ENCODE data around the gene GGN. TPM values are rescaled to one million over a fixed set of nuclear protein-coding genes. Genes with fewer than 3 reads are reported as not detected.

The GGN gene
- total RNA-seq, 4 donors from 2014 or later, result 0.63 to 3.0 (median 1.8) TPM

DNA sequence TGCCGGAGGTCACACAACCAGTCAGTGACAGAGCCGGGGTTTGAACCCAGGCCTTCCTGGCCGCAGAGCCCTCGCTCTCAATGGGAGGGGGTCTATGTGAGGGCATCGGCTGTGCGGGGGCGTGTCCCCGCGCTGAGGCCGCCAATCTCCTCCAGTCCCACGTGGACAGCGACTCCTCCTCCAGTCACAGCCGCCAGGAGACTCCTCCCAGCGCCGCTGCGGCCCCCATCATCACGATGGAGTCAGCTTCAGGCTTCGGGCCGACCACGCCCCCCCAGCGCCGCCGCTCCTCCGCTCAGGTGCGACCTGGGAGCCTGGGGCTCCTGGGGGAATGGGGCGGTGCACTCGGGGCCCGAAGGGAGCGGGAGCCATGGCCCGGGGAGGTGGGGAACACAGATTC, 6.7 kb upstream of the GGN start:
- no peak for TF ChIP-seq POLR2A (IDR thresholded peaks at IDR 0.05)
- TF ChIP-seq, protein P1, sequence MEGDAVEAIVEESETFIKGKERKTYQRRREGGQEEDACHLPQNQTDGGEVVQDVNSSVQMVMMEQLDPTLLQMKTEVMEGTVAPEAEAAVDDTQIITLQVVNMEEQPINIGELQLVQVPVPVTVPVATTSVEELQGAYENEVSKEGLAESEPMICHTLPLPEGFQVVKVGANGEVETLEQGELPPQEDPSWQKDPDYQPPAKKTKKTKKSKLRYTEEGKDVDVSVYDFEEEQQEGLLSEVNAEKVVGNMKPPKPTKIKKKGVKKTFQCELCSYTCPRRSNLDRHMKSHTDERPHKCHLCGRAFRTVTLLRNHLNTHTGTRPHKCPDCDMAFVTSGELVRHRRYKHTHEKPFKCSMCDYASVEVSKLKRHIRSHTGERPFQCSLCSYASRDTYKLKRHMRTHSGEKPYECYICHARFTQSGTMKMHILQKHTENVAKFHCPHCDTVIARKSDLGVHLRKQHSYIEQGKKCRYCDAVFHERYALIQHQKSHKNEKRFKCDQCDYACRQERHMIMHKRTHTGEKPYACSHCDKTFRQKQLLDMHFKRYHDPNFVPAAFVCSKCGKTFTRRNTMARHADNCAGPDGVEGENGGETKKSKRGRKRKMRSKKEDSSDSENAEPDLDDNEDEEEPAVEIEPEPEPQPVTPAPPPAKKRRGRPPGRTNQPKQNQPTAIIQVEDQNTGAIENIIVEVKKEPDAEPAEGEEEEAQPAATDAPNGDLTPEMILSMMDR (IDR thresholded peaks at IDR 0.05), result no peak
- DNase-seq, result no peak
- peaks cover 0 to 5% of the 10 kb centered on the region in 2 donors for H3K4me1 ChIP-seq
- WGBS, 2 donors, result 2 to 21% methylated on average over 7 to 9 of the region's 30 CpGs
- H3K4me3 ChIP-seq (replicated peaks in 1 of 3), result no peak overlapping the region
- intact Hi-C loops (cut with DNase I), result no loop called here
- H3K36me3 ChIP-seq, result no peaks in the 10 kb centered on the region
- H3K27me3 ChIP-seq, result no peaks in the 10 kb centered on the region
- no peaks in the 10 kb centered on the region for H3K9me3 ChIP-seq
- no peak overlapping the region for H3K27ac ChIP-seq

DNA sequence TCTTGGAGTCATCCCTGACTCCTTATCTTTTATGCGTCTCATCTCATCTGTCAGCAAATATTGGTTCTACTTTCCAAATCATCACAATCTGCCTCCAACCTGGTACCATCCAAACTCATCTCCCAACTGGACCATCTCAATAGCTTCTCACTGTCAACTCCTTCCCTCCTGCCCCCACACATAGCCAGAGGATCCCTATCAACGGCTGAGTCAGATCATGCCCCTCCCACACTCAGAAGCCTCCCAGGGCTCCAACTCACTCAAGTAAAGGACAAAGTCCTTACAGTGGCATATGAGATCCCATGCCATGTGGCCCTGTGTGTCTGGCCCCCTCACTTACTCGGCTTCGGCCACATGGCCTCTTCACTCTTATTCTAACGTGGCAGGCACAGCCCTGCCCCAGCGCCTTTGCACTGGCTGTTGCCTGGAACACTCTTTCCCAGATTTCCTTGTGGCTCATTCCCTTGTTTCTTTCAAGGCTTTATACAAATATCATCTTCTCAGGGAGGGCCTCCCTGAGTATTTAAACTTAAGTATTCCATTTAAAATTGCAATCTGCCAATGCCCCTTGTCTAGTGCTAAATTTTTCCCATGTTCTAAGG, 5.0 kb upstream of the GGN start:
- intact Hi-C loops (cut with DNase I), result no loop called here
- Histone ChIP-seq H3K27me3 (no peaks in the 10 kb centered on the region), H3K36me3 (no peaks in the 10 kb centered on the region), H3K4me1 (peaks cover 12 to 17% of the 10 kb centered on the region in 2 donors), H3K27ac (no peak overlapping the region), H3K9me3 (no peaks in the 10 kb centered on the region), H3K4me3 (replicated peaks in 1 of 3) (no peak overlapping the region)
- no peak for DNase-seq
- 86 to 89% methylated on average over 6 of the region's 6 CpGs for WGBS, 2 donors
- TF ChIP-seq, protein P1 (IDR thresholded peaks at IDR 0.05), result no peak
- TF ChIP-seq POLR2A (IDR thresholded peaks at IDR 0.05), result no peak

DNA sequence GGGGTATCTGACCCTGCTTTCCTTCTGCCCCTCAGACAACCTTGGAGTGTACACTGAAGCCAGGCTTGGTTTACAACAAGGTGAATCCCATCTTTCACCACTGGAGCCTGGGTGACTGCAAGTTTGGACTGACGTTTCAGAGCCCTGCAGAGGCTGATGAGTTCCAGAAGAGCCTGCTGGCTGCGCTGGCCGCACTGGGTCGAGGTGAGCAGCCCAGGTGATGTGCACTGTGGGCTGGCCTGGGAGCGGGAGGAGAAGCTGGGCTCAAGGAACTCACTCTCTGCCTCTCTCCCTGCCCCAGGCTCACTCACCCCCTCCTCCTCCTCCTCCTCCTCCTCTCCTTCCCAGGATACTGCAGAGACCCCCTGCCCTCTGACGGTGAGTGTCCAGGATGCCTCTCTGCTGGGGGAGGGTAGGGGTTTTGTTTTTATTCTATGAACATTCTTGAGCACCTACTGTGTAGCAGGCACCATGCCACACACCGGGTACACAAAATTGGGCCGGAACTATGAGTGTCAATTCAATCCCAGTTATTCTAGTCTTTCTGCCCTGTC, 4.2 kb upstream of the GGN start:
- intact Hi-C loops (cut with DNase I), result no loop called here
- TF ChIP-seq, protein P1 (IDR thresholded peaks at IDR 0.05), result no peak
- TF ChIP-seq POLR2A (IDR thresholded peaks at IDR 0.05), result no peak
- Histone ChIP-seq H3K4me1 (peaks cover 20 to 25% of the 10 kb centered on the region in 2 donors), H3K9me3 (no peaks in the 10 kb centered on the region), H3K36me3 (no peaks in the 10 kb centered on the region), H3K27ac (no peak overlapping the region), H3K4me3 (replicated peaks in 1 of 3) (no peak overlapping the region), H3K27me3 (no peaks in the 10 kb centered on the region)
- no peak for DNase-seq
- WGBS, 2 donors, result 70 to 71% methylated on average over 8 of the region's 8 CpGs

DNA sequence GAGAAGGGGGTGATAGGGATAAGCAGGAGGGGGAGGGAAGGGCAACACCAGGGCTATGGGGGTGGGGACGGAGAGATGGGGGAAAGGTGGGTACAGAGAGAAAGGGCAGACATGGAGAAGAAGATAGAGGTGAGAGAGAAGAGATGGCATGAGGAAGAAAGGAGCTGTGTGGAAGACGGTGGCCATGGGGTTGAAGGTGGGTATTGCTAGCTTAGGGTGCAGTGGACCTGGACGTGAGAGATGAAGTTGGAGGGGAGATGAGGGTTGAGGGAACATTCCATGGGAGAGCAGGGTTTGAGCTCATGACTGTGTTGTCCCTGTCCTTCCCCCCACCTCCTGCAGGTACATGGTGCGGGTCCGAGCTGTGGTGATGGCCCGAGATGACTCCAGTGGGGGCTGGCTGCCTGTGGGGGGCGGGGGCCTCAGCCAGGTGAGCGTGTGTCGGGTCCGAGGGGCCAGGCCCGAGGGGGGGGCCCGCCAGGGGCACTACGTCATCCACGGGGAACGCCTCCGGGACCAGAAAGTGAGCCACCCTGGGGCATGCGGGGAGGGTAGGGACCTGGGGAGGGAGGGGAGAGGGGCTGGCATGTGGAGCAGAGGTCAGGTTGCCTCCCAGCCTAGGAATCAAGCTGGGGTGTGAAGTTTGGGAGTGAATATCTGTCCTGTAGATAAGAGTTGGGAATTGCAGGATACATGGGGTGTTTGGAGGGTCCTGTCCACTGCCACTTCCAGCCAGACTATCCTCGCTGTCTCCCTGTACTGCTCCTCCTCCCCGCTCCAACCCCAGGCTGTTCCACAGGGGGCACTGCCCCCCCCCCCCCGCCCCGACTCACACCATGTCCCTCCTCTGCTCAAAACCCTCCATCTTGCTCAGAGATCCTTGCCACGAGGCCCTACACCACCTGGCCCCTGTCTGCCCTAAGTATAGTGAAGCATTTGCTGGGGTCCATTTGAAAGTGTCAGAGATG, 2.4 kb upstream of the GGN start:
- Histone ChIP-seq H3K27me3 (no peaks in the 10 kb centered on the region), H3K4me3 (replicated peaks in 1 of 3) (no peak overlapping the region), H3K27ac (no peak overlapping the region), H3K4me1 (peaks cover 26 to 30% of the 10 kb centered on the region in 2 donors), H3K9me3 (no peaks in the 10 kb centered on the region), H3K36me3 (no peaks in the 10 kb centered on the region)
- WGBS, 2 donors, result 70 to 78% methylated on average over 16 of the region's 22 CpGs
- no peak for DNase-seq
- intact Hi-C loops (cut with DNase I), result no loop called here
- TF ChIP-seq, protein P1 (IDR thresholded peaks at IDR 0.05), result no peak

All from thyroid gland (tissue), 4 donors.